Mesothelial cell of epicardium (in vitro differentiated cells): Measurements from ENCODE around the gene CNPY3. TPM values are rescaled to one million over a fixed set of nuclear protein-coding genes. Genes with fewer than 3 reads are reported as not detected.

Source experiments
- DNase-seq, 2 experiments: peaks; one replicate each; pipeline ENCODE4 v3.0.0; 2021; ENCODE audit warnings: low spot score in 2 of 2; ENCODE audit not compliant: unreplicated experiment in 2 of 2
- H3K27ac Mint-ChIP-seq: 2 replicates; pipeline ENCODE4 v1.8.0; 2021; ENCODE audit warnings: mixed read lengths
- H3K27me3 Mint-ChIP-seq: 2 replicates; pipeline ENCODE4 v1.8.0; 2021; ENCODE audit warnings: low read depth, mixed read lengths
- H3K36me3 Mint-ChIP-seq: 2 replicates; pipeline ENCODE4 v1.8.0; 2021; ENCODE audit warnings: mixed read lengths
- H3K4me1 Mint-ChIP-seq: 2 replicates; pipeline ENCODE4 v1.8.0; 2021; ENCODE audit warnings: mixed read lengths
- H3K4me3 Mint-ChIP-seq: 2 replicates; pipeline ENCODE4 v1.8.0; 2021; ENCODE audit warnings: mild to moderate bottlenecking, moderate library complexity, mixed read lengths
- H3K9me3 Mint-ChIP-seq: 2 replicates; pipeline ENCODE4 v1.8.0; 2021; ENCODE audit warnings: mixed read lengths
- total RNA-seq: library from RNA; stranded (reverse); gene quantifications from 3 replicates; pipeline ENCODE4 v1.2.1, GENCODE V29; 2021
- TF ChIP-seq, protein P1 (sequence below): fragments of 200-600 bp; sonication (generic); IDR thresholded peaks from one replicate; pipeline ENCODE4 v1.5.0; 2021; ENCODE audit warnings: antibody characterized with exemption; ENCODE audit not compliant: unreplicated experiment

Gene CNPY3
- total RNA-seq, 1 donor from 2014 or later, result 61.6 TPM

GRCh38 chr6:42935322-42935721 is 6.0 kb downstream of the CNPY3 start:
- Mint-ChIP-seq H3K27me3 (no peaks in the 10 kb centered on the region), H3K4me3 (no peak overlapping the region), H3K36me3 (peaks cover 23% of the 10 kb centered on the region), H3K4me1 (peaks cover 29% of the 10 kb centered on the region), H3K9me3 (no peaks in the 10 kb centered on the region), H3K27ac (no peak overlapping the region)
- DNase-seq, result no peak
- TF ChIP-seq, protein P1, sequence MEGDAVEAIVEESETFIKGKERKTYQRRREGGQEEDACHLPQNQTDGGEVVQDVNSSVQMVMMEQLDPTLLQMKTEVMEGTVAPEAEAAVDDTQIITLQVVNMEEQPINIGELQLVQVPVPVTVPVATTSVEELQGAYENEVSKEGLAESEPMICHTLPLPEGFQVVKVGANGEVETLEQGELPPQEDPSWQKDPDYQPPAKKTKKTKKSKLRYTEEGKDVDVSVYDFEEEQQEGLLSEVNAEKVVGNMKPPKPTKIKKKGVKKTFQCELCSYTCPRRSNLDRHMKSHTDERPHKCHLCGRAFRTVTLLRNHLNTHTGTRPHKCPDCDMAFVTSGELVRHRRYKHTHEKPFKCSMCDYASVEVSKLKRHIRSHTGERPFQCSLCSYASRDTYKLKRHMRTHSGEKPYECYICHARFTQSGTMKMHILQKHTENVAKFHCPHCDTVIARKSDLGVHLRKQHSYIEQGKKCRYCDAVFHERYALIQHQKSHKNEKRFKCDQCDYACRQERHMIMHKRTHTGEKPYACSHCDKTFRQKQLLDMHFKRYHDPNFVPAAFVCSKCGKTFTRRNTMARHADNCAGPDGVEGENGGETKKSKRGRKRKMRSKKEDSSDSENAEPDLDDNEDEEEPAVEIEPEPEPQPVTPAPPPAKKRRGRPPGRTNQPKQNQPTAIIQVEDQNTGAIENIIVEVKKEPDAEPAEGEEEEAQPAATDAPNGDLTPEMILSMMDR, result no peak

- DNase-seq, result no peak
- no peaks in the 10 kb centered on the region for H3K9me3 Mint-ChIP-seq
- H3K27ac Mint-ChIP-seq, result no peak overlapping the region
- no peaks in the 10 kb centered on the region for H3K27me3 Mint-ChIP-seq
- H3K36me3 Mint-ChIP-seq, result peaks cover 24% of the 10 kb centered on the region
- TF ChIP-seq, protein P1, result no peak
- H3K4me1 Mint-ChIP-seq, result peaks cover 18% of the 10 kb centered on the region
- no peak overlapping the region for H3K4me3 Mint-ChIP-seq
These were observed 7.1 kb downstream of the CNPY3 start for GRCh38 chr6:42936398-42936797.

DNA sequence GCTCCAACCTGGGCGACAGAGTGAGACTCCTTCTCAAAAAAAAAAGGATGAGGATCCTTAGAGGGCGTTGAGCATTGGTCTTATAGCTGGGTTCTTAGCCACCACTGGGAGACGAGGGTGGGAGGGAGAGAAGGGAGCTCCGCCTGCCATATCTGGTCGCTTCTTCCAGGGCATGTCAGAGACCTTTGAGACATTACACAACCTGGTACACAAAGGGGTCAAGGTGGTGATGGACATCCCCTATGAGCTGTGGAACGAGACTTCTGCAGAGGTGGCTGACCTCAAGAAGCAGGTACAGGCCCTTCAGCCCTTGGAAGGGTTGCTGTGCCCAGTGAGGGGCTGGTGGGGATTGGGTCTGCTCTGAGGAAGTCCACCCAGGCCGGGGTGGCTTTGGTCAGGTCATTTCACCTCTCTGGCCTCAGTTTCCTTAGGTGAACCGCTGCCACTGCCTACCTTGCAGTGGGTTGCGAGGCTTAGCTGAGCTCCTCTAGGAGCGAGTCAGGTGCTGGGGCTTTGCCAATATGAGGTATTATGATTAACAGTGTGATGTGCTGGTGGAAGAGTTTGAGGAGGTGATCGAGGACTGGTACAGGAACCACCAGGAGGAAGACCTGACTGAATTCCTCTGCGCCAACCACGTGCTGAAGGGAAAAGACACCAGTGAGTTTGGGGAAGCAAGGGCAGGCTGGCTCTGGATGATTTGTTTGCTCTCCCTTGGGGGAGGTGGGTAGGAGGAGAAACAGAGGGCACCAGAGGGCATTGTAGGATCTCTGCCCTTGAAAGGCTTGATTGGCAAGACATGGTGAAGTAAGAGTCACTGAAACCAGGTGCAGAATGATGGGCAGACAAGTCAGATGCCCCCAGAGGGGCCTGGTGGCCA is 8.5 kb downstream of the CNPY3 start:
- no peak for DNase-seq
- TF ChIP-seq, protein P1, result no peak
- Mint-ChIP-seq H3K4me1 (peaks cover 7% of the 10 kb centered on the region), H3K4me3 (no peak overlapping the region), H3K27ac (no peak overlapping the region), H3K27me3 (no peaks in the 10 kb centered on the region), H3K9me3 (no peaks in the 10 kb centered on the region), H3K36me3 (peaks cover 25% of the 10 kb centered on the region)

DNA sequence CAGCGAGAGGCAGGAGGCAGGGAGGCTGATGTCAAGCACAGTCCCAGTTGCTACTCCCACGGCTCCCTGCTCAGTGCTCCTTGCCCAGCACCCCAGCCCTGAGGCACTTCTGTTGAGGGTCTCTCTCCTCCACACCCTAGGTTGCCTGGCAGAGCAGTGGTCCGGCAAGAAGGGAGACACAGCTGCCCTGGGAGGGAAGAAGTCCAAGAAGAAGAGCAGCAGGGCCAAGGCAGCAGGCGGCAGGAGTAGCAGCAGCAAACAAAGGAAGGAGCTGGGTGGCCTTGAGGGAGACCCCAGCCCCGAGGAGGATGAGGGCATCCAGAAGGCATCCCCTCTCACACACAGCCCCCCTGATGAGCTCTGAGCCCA is 9.1 kb downstream of the CNPY3 start:
- peaks cover 23% of the 10 kb centered on the region for H3K36me3 Mint-ChIP-seq

DNA sequence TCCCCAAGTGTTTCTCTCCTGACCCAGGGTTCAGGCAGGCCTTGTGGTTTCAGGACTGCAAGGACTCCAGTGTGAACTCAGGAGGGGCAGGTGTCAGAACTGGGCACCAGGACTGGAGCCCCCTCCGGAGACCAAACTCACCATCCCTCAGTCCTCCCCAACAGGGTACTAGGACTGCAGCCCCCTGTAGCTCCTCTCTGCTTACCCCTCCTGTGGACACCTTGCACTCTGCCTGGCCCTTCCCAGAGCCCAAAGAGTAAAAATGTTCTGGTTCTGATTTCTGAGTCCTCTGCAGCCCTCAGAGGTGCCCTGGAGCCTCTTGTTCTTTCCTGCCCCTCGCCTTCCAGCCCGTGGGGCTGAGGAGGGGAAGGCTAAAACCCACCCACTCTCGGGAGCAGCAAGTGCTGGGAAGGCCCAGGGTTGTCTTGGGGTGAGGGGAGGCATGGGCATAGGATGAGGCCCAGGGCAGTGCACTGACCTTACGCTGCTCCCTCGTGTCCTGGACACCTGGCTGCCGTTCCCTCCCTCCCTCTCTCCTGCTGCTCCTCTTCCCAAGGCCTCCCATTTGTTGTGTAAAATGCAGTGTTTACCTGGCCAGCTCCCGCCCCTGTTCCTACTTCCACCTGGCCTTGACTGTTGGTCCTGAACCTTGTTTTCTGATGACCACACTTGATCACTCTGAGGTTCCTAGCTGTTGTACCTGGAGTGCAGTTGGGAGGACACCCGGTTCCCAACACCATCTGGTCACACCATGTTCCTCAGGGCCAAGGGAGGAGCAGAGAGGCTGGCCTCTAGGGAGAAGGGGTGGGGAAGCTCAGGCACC is 9.9 kb downstream of the CNPY3 start:
- Mint-ChIP-seq H3K36me3 (peaks cover 21% of the 10 kb centered on the region), H3K9me3 (no peaks in the 10 kb centered on the region), H3K4me1 (no peaks in the 10 kb centered on the region), H3K27me3 (no peaks in the 10 kb centered on the region), H3K27ac (no peak overlapping the region), H3K4me3 (no peak overlapping the region)
- TF ChIP-seq, protein P1, result no peak
- DNase-seq, result no peak

More for the DNA sequence above, 9.1 kb downstream of the CNPY3 start:
- Mint-ChIP-seq H3K27me3 (no peaks in the 10 kb centered on the region), H3K27ac (no peak overlapping the region), H3K9me3 (no peaks in the 10 kb centered on the region), H3K4me1 (peaks cover 1% of the 10 kb centered on the region), H3K4me3 (no peak overlapping the region)
- DNase-seq, result no peak
- TF ChIP-seq, protein P1, result no peak
